WERI-Rb-1 (cell line): ENCODE data around the gene CCDC187.
"Not testable (repeated sequence)": the region's sequence is repeated elsewhere in the genome, so short reads cannot be mapped to it uniquely, and the experiment has no call there.

ENCODE experiments used
- DNase-seq: peaks from one replicate; pipeline ENCODE4 v3.0.0-alpha.2; 2020
- H3K27ac ChIP-seq: fragments of 250-450 bp; sonication (Bioruptor Pico); 2 replicates; pipeline ENCODE4 v1.5.1; 2020; ENCODE audit warnings: mild to moderate bottlenecking, moderate library complexity
- H3K27me3 ChIP-seq: fragments of 250-450 bp; sonication (Bioruptor Pico); 2 replicates; pipeline ENCODE4 v1.5.1; 2021; ENCODE audit warnings: mild to moderate bottlenecking, low read depth, moderate library complexity; ENCODE audit not compliant: insufficient read depth, severe bottlenecking
- H3K36me3 ChIP-seq: fragments of 250-450 bp; sonication (Bioruptor Pico); 2 replicates; pipeline ENCODE4 v1.5.1; 2020; ENCODE audit warnings: mild to moderate bottlenecking, moderate library complexity
- H3K4me3 ChIP-seq: 2 replicates; pipeline ENCODE4 v1.5.1; 2011; ENCODE audit warnings: low read depth, mild to moderate bottlenecking, control low read depth, low read length
- H3K9me3 ChIP-seq: fragments of 250-450 bp; sonication (Bioruptor Pico); 2 replicates; pipeline ENCODE4 v1.5.1; 2021; ENCODE audit warnings: mild to moderate bottlenecking, moderate library complexity; ENCODE audit not compliant: severe bottlenecking
- CTCF ChIP-seq: IDR thresholded peaks from 2 replicates; pipeline ENCODE4 v1.5.1; 2011; ENCODE audit warnings: low read depth, mild to moderate bottlenecking, control low read depth, inconsistent platforms, low read length

Gene CCDC187

GRCh38 chr9:136303825-136304416, at the start of gene CCDC187:
Gene CCDC187 (minus strand): TSS chr9:136304094. CDS start chr9:136303830, 264 bp downstream.
- no peaks in the 10 kb centered on the region for H3K27me3 ChIP-seq
- no peaks in the 10 kb centered on the region for H3K9me3 ChIP-seq
- no peak for DNase-seq
- no peak for TF ChIP-seq CTCF
- no peak within 1 kb of the TSS for H3K4me3 ChIP-seq
- no peak within 1 kb of the TSS for H3K27ac ChIP-seq
- H3K36me3 ChIP-seq: no peaks in the 10 kb centered on the region

DNA sequence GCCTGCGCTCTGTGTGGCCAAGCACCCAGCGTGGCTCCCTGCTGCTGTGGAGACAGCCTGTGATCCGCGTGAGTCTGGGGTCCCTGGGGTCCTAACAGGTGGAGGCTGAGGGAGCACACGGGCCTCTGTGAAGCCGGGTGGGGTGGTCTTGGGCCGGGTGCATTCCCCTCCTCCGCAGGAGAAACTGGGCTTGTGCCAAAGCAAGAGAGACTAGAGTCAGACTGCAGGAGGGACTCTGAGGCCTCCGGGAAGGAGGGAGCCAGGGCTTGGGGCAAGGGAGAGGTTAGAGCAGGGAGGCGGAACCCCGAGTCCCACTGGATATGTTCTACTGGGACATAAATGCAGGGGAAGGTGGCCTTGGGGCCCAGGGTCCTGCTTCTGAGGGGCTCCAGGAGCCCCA, 49.2 kb upstream of the CCDC187 start:
- Histone ChIP-seq H3K4me3 (no peak overlapping the region), H3K9me3 (no peaks in the 10 kb centered on the region), H3K27ac (no peak overlapping the region), H3K36me3 (peaks cover 36% of the 10 kb centered on the region), H3K27me3 (no peaks in the 10 kb centered on the region)
- no peak for DNase-seq
- no peak for TF ChIP-seq CTCF

GRCh38 chr9:136352682-136353081, 48.8 kb upstream of the CCDC187 start:
- H3K4me3 ChIP-seq: no peak overlapping the region
- peaks cover 32% of the 10 kb centered on the region for H3K36me3 ChIP-seq
- TF ChIP-seq CTCF: no peak
- no peak overlapping the region for H3K27ac ChIP-seq
- no peak for DNase-seq
- no peaks in the 10 kb centered on the region for H3K9me3 ChIP-seq
- H3K27me3 ChIP-seq: no peaks in the 10 kb centered on the region

DNA sequence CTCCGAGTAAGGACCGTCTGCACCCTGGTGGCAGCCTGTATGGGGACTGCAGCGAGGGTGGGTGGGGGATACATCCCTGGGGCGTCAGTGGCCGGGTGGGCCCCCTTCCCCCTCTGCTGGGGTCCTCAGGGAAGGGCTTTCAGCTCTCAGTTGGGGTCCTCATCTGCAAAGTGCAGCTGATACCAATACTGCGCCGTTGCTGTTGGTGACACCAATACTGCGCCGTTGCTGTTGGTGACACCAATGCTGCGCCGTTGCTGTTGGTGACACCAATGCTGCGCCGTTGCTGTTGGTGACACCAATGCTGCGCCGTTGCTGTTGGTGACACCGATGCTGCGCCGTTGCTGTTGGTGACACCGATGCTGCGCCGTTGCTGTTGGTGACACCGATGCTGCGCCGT, 48.0 kb upstream of the CCDC187 start:
- peaks cover 24% of the 10 kb centered on the region for H3K36me3 ChIP-seq
- not testable (repeated sequence) for H3K4me3 ChIP-seq, H3K27ac ChIP-seq, H3K9me3 ChIP-seq, DNase-seq, H3K27me3 ChIP-seq

DNA sequence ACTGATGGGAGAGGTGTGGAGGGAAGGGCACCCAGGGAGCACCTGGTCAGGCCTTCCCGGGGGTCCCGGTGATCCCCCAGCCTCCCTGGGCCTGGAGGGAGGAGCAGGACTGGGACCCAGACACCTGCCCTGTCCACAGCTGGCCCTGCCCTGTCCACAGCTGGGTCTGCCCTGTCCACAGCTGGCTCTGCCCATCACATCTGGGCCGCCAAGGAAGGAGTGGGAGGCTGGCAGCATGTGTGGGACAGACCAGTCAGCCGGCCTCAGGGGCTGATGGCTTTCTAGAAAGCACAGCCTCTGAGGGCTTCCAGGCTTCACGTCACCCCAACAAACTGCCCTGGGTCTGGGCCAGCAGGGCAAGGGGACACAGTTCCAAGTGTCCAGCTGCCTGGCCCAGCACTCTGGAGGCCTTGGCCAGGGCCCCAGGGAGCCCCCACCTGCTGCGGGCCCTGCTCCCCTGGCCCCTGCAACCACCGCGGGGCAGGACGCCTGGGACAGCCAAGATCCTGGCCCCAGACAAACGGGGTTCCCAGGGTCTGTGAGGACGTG, 47.4 kb upstream of the CCDC187 start:
- H3K4me3 ChIP-seq: no peak overlapping the region
- H3K36me3 ChIP-seq: peaks cover 19% of the 10 kb centered on the region
- no peak for TF ChIP-seq CTCF
- no peak overlapping the region for H3K27ac ChIP-seq
- H3K27me3 ChIP-seq: no peaks in the 10 kb centered on the region
- DNase-seq: no peak
- H3K9me3 ChIP-seq: no peaks in the 10 kb centered on the region

DNA sequence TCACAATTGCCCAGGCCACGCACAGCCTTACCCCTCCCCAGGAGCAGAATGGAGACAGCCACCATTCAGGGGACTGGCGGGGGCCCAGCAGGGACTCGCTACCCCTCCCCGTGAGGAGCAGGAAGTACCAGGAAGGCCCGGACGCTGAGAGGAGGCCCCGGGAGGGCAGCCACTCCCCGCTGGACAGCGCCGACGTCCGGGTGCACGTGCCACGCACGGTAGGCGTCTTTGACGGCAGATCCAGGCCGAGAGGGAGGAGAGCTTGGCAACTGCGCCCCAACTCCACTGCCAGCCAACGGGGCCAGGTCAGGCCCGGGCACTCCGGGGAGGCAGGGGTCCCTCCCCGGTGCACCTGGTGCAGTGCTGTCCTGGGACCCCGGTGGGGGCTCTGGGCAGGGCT, 45.7 kb upstream of the CCDC187 start:
- Histone ChIP-seq H3K36me3 (peaks cover 16% of the 10 kb centered on the region), H3K9me3 (no peaks in the 10 kb centered on the region), H3K27ac (no peak overlapping the region), H3K27me3 (no peaks in the 10 kb centered on the region), H3K4me3 (no peak overlapping the region)
- DNase-seq: no peak
- TF ChIP-seq CTCF: no peak
